PC-3 (cell line): ENCODE data around the gene FAN1.

Experiments used
- EZH2 ChIP-seq: fragments of 300-600 bp; sonication (generic); IDR thresholded peaks from one replicate; pipeline ENCODE4 v1.6.1; 2017; ENCODE audit warnings: antibody characterized with exemption, mild to moderate bottlenecking, low read length; ENCODE audit not compliant: unreplicated experiment
- EZH2phosphoT487 ChIP-seq: fragments of 300-600 bp; sonication (generic); IDR thresholded peaks from 2 replicates; pipeline ENCODE4 v1.6.1; 2018; ENCODE audit warnings: mild to moderate bottlenecking, antibody characterized with exemption, low read length, borderline replicate concordance
- TF ChIP-seq, protein P1 (sequence below): fragments of 300-600 bp; sonication (generic); conservative IDR thresholded peaks from 2 replicates; pipeline ENCODE4 v1.5.1; 2017; ENCODE audit warnings: antibody characterized with exemption, low read depth, mild to moderate bottlenecking, low read length

DNA sequence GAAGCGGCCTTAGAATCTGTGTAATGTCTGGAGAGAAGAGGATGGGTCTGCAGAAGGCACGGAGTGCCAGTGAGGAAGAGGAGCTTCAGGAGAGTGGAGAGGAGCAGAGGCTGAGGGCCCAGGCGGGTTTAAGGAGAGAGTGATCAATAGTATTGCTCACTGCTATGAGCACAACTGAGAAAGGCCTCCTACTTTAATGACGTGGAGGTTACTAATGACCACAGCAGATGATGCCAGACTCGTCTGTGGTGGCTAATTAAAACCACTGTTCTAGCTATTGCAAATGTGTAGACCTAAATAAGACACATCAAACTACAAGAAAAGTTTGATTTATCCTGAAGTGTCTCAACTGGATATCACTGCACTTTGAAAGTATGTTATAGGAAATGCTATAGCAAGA lies 54.5 kb downstream of the FAN1 start:
- TF ChIP-seq, protein P1, sequence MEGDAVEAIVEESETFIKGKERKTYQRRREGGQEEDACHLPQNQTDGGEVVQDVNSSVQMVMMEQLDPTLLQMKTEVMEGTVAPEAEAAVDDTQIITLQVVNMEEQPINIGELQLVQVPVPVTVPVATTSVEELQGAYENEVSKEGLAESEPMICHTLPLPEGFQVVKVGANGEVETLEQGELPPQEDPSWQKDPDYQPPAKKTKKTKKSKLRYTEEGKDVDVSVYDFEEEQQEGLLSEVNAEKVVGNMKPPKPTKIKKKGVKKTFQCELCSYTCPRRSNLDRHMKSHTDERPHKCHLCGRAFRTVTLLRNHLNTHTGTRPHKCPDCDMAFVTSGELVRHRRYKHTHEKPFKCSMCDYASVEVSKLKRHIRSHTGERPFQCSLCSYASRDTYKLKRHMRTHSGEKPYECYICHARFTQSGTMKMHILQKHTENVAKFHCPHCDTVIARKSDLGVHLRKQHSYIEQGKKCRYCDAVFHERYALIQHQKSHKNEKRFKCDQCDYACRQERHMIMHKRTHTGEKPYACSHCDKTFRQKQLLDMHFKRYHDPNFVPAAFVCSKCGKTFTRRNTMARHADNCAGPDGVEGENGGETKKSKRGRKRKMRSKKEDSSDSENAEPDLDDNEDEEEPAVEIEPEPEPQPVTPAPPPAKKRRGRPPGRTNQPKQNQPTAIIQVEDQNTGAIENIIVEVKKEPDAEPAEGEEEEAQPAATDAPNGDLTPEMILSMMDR = no peak
- TF ChIP-seq EZH2 = no peak
- no peak for TF ChIP-seq EZH2phosphoT487
